Ovary (tissue), 3 donors: ENCODE data around the gene KIF6.

Source experiments
- POLR2A ChIP-seq: fragments of 450-650 bp; IDR thresholded peaks from one replicate; pipeline ENCODE4 v1.6.1; 2017; ENCODE audit warnings: antibody characterized with exemption, mild to moderate bottlenecking, moderate library complexity
- TF ChIP-seq, protein P1 (sequence below), 3 donors: fragments of 450-650 bp in 2 of 3; fragments of 200-600 bp in 1 of 3; IDR thresholded peaks; one replicate each; pipeline versions ENCODE4 v1.5.1 to v1.8.0; 2016 to 2022; ENCODE audit warnings: antibody characterized with exemption in 3 of 3, mild to moderate bottlenecking in 1 of 3
- donor health status: DM: no; HTN: no; CAD: no.

DNA sequence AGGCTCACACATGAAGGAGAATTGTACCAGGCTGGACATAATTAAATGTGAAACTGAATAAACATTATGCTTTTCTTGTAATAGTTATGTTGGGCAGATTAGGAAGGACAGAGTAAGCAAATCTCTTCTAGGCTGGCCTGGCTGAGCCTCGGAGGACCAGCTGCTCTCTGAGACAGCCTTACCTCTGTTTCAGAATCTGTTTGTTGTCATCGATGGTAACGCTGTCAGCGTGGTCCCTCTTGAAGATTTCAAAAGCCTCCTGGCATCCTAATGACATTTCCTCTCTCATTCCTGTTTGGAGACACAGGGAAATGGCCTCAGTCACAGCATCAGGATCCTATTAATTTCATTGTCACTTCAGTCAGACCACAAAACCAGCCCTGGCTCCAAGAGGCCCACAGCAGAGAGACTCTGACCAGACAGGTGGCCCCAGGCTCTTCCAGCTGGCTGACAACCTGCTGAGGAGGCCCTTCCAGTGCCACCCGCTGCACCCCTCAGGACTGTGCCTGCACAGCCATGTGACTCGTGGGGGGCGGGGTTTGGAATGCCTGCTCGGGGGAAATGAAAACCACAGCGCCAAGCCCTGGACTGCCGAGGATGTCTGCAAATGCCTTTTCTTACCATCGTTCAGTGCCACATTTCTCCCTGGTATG lies 294.2 kb downstream of the KIF6 start:
- TF ChIP-seq, protein P1, sequence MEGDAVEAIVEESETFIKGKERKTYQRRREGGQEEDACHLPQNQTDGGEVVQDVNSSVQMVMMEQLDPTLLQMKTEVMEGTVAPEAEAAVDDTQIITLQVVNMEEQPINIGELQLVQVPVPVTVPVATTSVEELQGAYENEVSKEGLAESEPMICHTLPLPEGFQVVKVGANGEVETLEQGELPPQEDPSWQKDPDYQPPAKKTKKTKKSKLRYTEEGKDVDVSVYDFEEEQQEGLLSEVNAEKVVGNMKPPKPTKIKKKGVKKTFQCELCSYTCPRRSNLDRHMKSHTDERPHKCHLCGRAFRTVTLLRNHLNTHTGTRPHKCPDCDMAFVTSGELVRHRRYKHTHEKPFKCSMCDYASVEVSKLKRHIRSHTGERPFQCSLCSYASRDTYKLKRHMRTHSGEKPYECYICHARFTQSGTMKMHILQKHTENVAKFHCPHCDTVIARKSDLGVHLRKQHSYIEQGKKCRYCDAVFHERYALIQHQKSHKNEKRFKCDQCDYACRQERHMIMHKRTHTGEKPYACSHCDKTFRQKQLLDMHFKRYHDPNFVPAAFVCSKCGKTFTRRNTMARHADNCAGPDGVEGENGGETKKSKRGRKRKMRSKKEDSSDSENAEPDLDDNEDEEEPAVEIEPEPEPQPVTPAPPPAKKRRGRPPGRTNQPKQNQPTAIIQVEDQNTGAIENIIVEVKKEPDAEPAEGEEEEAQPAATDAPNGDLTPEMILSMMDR (IDR thresholded peaks at IDR 0.05): no peak
- no peak for TF ChIP-seq POLR2A
